Measurements from ENCODE around the gene PMIS2.

PMIS2 gene

GRCh38 chr19:35549879-35550523 lies 36.0 kb upstream of the PMIS2 start:
- H3K4me3 ChIP-seq (ENCODE audit: low read depth, low read length) = no peak overlapping the region
- no peak for TF ChIP-seq MYC (IDR thresholded peaks at IDR 0.05; ENCODE audit: low read depth, low read length)
- TF ChIP-seq MAX (IDR thresholded peaks at IDR 0.05; ENCODE audit: low read depth, low read length) = no peak
- no peak for TF ChIP-seq POLR2A (IDR thresholded peaks at IDR 0.05; ENCODE audit: extremely low read depth, insufficient read length)
- no peak for TF ChIP-seq CTCF (IDR thresholded peaks at IDR 0.05; ENCODE audit: low read depth, low read length)
- DNase-seq (ENCODE audit: low read depth) = no peak

- no peak overlapping the region for H3K4me3 ChIP-seq (ENCODE audit: low read depth, low read length)
- no peak for DNase-seq (ENCODE audit: low read depth)
- TF ChIP-seq POLR2A (IDR thresholded peaks at IDR 0.05; ENCODE audit: extremely low read depth, insufficient read length) = no peak
- no peak for TF ChIP-seq MAX (IDR thresholded peaks at IDR 0.05; ENCODE audit: low read depth, low read length)
- TF ChIP-seq MYC (IDR thresholded peaks at IDR 0.05; ENCODE audit: low read depth, low read length) = no peak
- TF ChIP-seq CTCF (IDR thresholded peaks at IDR 0.05; ENCODE audit: low read depth, low read length) = no peak
Measured at GRCh38 chr19:35551091-35551810, 34.7 kb upstream of the PMIS2 start.

GRCh38 chr19:35552534-35553384 lies 33.2 kb upstream of the PMIS2 start:
- H3K4me3 ChIP-seq (ENCODE audit: low read depth, low read length) = no peak overlapping the region
- TF ChIP-seq CTCF (IDR thresholded peaks at IDR 0.05; ENCODE audit: low read depth, low read length) (no peak), POLR2A (IDR thresholded peaks at IDR 0.05; ENCODE audit: extremely low read depth, insufficient read length) (no peak), MAX (IDR thresholded peaks at IDR 0.05; ENCODE audit: low read depth, low read length) (no peak)
- DNase-seq (ENCODE audit: low read depth) = no peak

GRCh38 chr19:35553385-35554000 lies 32.5 kb upstream of the PMIS2 start:
- TF ChIP-seq MAX (IDR thresholded peaks at IDR 0.05; ENCODE audit: low read depth, low read length) = no peak
- TF ChIP-seq MYC (IDR thresholded peaks at IDR 0.05; ENCODE audit: low read depth, low read length) = no peak
- TF ChIP-seq CTCF (IDR thresholded peaks at IDR 0.05; ENCODE audit: low read depth, low read length) = no peak
- no peak for TF ChIP-seq POLR2A (IDR thresholded peaks at IDR 0.05; ENCODE audit: extremely low read depth, insufficient read length)
- no peak for DNase-seq (ENCODE audit: low read depth)
- H3K4me3 ChIP-seq (ENCODE audit: low read depth, low read length) = no peak overlapping the region

DNA sequence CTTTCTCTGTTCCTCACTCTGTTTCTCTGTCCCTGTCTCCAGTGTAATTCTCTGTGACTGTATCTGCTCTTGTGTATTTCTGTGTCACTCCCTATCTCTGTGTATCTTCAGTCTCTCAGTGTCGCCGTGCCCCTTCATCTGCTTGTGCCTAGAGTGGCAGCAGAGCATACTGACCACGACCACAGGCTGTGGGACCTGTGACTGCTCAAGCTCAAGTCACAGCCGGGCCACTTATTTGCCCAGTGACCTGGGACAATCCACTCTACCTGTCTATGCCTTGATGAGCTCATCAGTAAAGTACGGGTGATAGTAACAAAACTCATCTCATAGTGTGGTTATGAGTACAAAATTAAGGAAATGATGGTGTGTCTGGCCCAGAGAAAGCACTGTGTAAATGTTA lies 31.9 kb upstream of the PMIS2 start:
- H3K4me3 ChIP-seq (ENCODE audit: low read depth, low read length) = no peak overlapping the region
- DNase-seq (ENCODE audit: low read depth) = no peak
- no peak for TF ChIP-seq POLR2A (IDR thresholded peaks at IDR 0.05; ENCODE audit: extremely low read depth, insufficient read length)

All from NB4 (cell line).